Measurements from ENCODE around the gene APOA5.
A peak's percentile ranks its signal among the peaks of the same experiment; 100 is the strongest.

The APOA5 gene
- 0 reads per million in 3 donors for total RNA-seq

- Histone ChIP-seq H3K4me3 (ENCODE audit: insufficient read depth, low read depth, low read length, poor library complexity, severe bottlenecking) (no peak within 1 kb of the TSS), H3K27me3 (replicated peaks; ENCODE audit: control insufficient read depth, insufficient read depth, low read length, poor library complexity, severe bottlenecking) (no peaks in the 10 kb centered on the region), H3K9me3 (ENCODE audit: control insufficient read depth, low read length) (no peaks in the 10 kb centered on the region), H3K27ac (ENCODE audit: insufficient read depth, low read length, poor library complexity, severe bottlenecking) (no peak within 1 kb of the TSS), H3K4me1 (ENCODE audit: control insufficient read depth, insufficient read depth, low read length, poor library complexity, severe bottlenecking) (peaks cover 19% of the 10 kb centered on the region), H3K36me3 (ENCODE audit: control insufficient read depth, insufficient read depth, low read length) (no peaks in the 10 kb centered on the region)
- DNase-seq = no peak
Observed at GRCh38 chr11:116791813-116792143, at the start of gene APOA5. Gene APOA5, minus strand, starts transcription at chr11:116791879. Its CDS starts 19 bp downstream, at chr11:116791860.

- no peak for DNase-seq
- H3K4me3 ChIP-seq (ENCODE audit: insufficient read depth, low read depth, low read length, poor library complexity, severe bottlenecking) = no peak overlapping the region
- no peaks in the 10 kb centered on the region for H3K27me3 ChIP-seq (replicated peaks; ENCODE audit: control insufficient read depth, insufficient read depth, low read length, poor library complexity, severe bottlenecking)
Observed at GRCh38 chr11:116840746-116841296, 49.1 kb upstream of the APOA5 start.

GRCh38 chr11:116840224-116840745, 48.6 kb upstream of the APOA5 start:
- no peak for DNase-seq
- no peak overlapping the region for H3K4me3 ChIP-seq (ENCODE audit: insufficient read depth, low read depth, low read length, poor library complexity, severe bottlenecking)
- H3K27me3 ChIP-seq (replicated peaks; ENCODE audit: control insufficient read depth, insufficient read depth, low read length, poor library complexity, severe bottlenecking) = no peaks in the 10 kb centered on the region
- H3K36me3 ChIP-seq (ENCODE audit: control insufficient read depth, insufficient read depth, low read length) = peaks cover 14% of the 10 kb centered on the region
- H3K9me3 ChIP-seq (ENCODE audit: control insufficient read depth, low read length) = no peaks in the 10 kb centered on the region
- H3K4me1 ChIP-seq (ENCODE audit: control insufficient read depth, insufficient read depth, low read length, poor library complexity, severe bottlenecking) = peaks cover 8% of the 10 kb centered on the region
- H3K27ac ChIP-seq (ENCODE audit: insufficient read depth, low read length, poor library complexity, severe bottlenecking) = no peak overlapping the region

More at GRCh38 chr11:116840746-116841296, 49.1 kb upstream of the APOA5 start:
- H3K9me3 ChIP-seq (ENCODE audit: control insufficient read depth, low read length) = no peaks in the 10 kb centered on the region
- peaks cover 5% of the 10 kb centered on the region for H3K4me1 ChIP-seq (ENCODE audit: control insufficient read depth, insufficient read depth, low read length, poor library complexity, severe bottlenecking)
- H3K27ac ChIP-seq (ENCODE audit: insufficient read depth, low read length, poor library complexity, severe bottlenecking) = no peak overlapping the region
- peaks cover 18% of the 10 kb centered on the region for H3K36me3 ChIP-seq (ENCODE audit: control insufficient read depth, insufficient read depth, low read length)

- Histone ChIP-seq H3K4me1 (ENCODE audit: control insufficient read depth, insufficient read depth, low read length, poor library complexity, severe bottlenecking) (peaks cover 9% of the 10 kb centered on the region), H3K27me3 (replicated peaks; ENCODE audit: control insufficient read depth, insufficient read depth, low read length, poor library complexity, severe bottlenecking) (no peaks in the 10 kb centered on the region), H3K36me3 (ENCODE audit: control insufficient read depth, insufficient read depth, low read length) (peaks cover 2% of the 10 kb centered on the region), H3K27ac (ENCODE audit: insufficient read depth, low read length, poor library complexity, severe bottlenecking) (no peak overlapping the region), H3K4me3 (ENCODE audit: insufficient read depth, low read depth, low read length, poor library complexity, severe bottlenecking) (no peak overlapping the region), H3K9me3 (ENCODE audit: control insufficient read depth, low read length) (no peaks in the 10 kb centered on the region)
- no peak for DNase-seq
Observed at GRCh38 chr11:116838321-116839084, 46.8 kb upstream of the APOA5 start.

- H3K4me1 ChIP-seq (ENCODE audit: control insufficient read depth, insufficient read depth, low read length, poor library complexity, severe bottlenecking) = peaks cover 9% of the 10 kb centered on the region
- H3K9me3 ChIP-seq (ENCODE audit: control insufficient read depth, low read length) = no peaks in the 10 kb centered on the region
Observed at GRCh38 chr11:116837231-116838091, 45.8 kb upstream of the APOA5 start, which contains the start of gene APOA1. Gene APOA1, minus strand, starts transcription at chr11:116837622. Its CDS starts 235 bp downstream, at chr11:116837387.

GRCh38 chr11:116836632-116836991, 44.9 kb upstream of the APOA5 start:
- H3K4me1 ChIP-seq (ENCODE audit: control insufficient read depth, insufficient read depth, low read length, poor library complexity, severe bottlenecking) = peaks cover 9% of the 10 kb centered on the region
- no peak overlapping the region for H3K4me3 ChIP-seq (ENCODE audit: insufficient read depth, low read depth, low read length, poor library complexity, severe bottlenecking)
- no peak for DNase-seq
- H3K27me3 ChIP-seq (replicated peaks; ENCODE audit: control insufficient read depth, insufficient read depth, low read length, poor library complexity, severe bottlenecking) = no peaks in the 10 kb centered on the region
- no peaks in the 10 kb centered on the region for H3K36me3 ChIP-seq (ENCODE audit: control insufficient read depth, insufficient read depth, low read length)
- H3K9me3 ChIP-seq (ENCODE audit: control insufficient read depth, low read length) = no peaks in the 10 kb centered on the region
- no peak overlapping the region for H3K27ac ChIP-seq (ENCODE audit: insufficient read depth, low read length, poor library complexity, severe bottlenecking)

More at GRCh38 chr11:116837231-116838091, 45.8 kb upstream of the APOA5 start, which contains the start of gene APOA1:
- no peak within 1 kb of the TSS for H3K27ac ChIP-seq (ENCODE audit: insufficient read depth, low read length, poor library complexity, severe bottlenecking)
- no peak within 1 kb of the TSS for H3K4me3 ChIP-seq (ENCODE audit: insufficient read depth, low read depth, low read length, poor library complexity, severe bottlenecking)
- H3K27me3 ChIP-seq (replicated peaks; ENCODE audit: control insufficient read depth, insufficient read depth, low read length, poor library complexity, severe bottlenecking) = no peaks in the 10 kb centered on the region
- no peak for DNase-seq
- no peaks in the 10 kb centered on the region for H3K36me3 ChIP-seq (ENCODE audit: control insufficient read depth, insufficient read depth, low read length)

GRCh38 chr11:116835791-116836631, 44.3 kb upstream of the APOA5 start:
- Histone ChIP-seq H3K4me3 (ENCODE audit: insufficient read depth, low read depth, low read length, poor library complexity, severe bottlenecking) (peak overlapping the region; percentile 50), H3K4me1 (ENCODE audit: control insufficient read depth, insufficient read depth, low read length, poor library complexity, severe bottlenecking) (peaks cover 9% of the 10 kb centered on the region), H3K9me3 (ENCODE audit: control insufficient read depth, low read length) (no peaks in the 10 kb centered on the region), H3K27me3 (replicated peaks; ENCODE audit: control insufficient read depth, insufficient read depth, low read length, poor library complexity, severe bottlenecking) (no peaks in the 10 kb centered on the region), H3K27ac (ENCODE audit: insufficient read depth, low read length, poor library complexity, severe bottlenecking) (no peak overlapping the region), H3K36me3 (ENCODE audit: control insufficient read depth, insufficient read depth, low read length) (no peaks in the 10 kb centered on the region)
- peak; percentile 44 to 62 (median 58) for DNase-seq

- H3K27ac ChIP-seq (ENCODE audit: insufficient read depth, low read length, poor library complexity, severe bottlenecking) = no peak overlapping the region
- H3K27me3 ChIP-seq (replicated peaks; ENCODE audit: control insufficient read depth, insufficient read depth, low read length, poor library complexity, severe bottlenecking) = no peaks in the 10 kb centered on the region
- DNase-seq = no peak
- H3K36me3 ChIP-seq (ENCODE audit: control insufficient read depth, insufficient read depth, low read length) = no peaks in the 10 kb centered on the region
- peaks cover 9% of the 10 kb centered on the region for H3K4me1 ChIP-seq (ENCODE audit: control insufficient read depth, insufficient read depth, low read length, poor library complexity, severe bottlenecking)
- no peaks in the 10 kb centered on the region for H3K9me3 ChIP-seq (ENCODE audit: control insufficient read depth, low read length)
- H3K4me3 ChIP-seq (ENCODE audit: insufficient read depth, low read depth, low read length, poor library complexity, severe bottlenecking) = peak overlapping the region; percentile 50
Observed at GRCh38 chr11:116835042-116835772, 43.5 kb upstream of the APOA5 start.
